Activated naive CD4-positive, alpha-beta T cell treated with anti-CD3 and anti-CD28 coated beads, Interleukin-2, amount 50 U/mL, for 72 hours (primary cell): ENCODE data around the gene MPPED1. TPM values are rescaled to one million over a fixed set of nuclear protein-coding genes. Genes with fewer than 3 reads are reported as not detected.
A peak's percentile ranks its signal among the peaks of the same experiment; 100 is the strongest.

Experiments used
- ATAC-seq, 2 donors: fragments of 150-1000 bp; cut with Tn5 transposase; 2 replicates each; pipeline ENCODE4 v1.10.0; 2021; ENCODE audit warnings: mild to moderate bottlenecking in 2 of 2, moderate library complexity in 2 of 2
- DNase-seq, 2 donors: peaks; one replicate each; pipeline ENCODE4 v3.0.0; 2021 to 2022; ENCODE audit warnings: low spot score in 2 of 2
- H3K27ac Mint-ChIP-seq, 2 donors: one replicate each; pipeline ENCODE4 v1.8.0; 2022; ENCODE audit warnings: mild to moderate bottlenecking in 2 of 2, mixed read lengths in 2 of 2
- H3K36me3 Mint-ChIP-seq, 2 donors: one replicate each; pipeline ENCODE4 v1.8.0; 2022; ENCODE audit warnings: mixed read lengths in 2 of 2
- H3K9me3 Mint-ChIP-seq, 2 donors: one replicate each; pipeline ENCODE4 v1.8.0; 2022; ENCODE audit warnings: mixed read lengths in 2 of 2
- total RNA-seq, 2 donors: library from RNA; stranded (reverse); gene quantifications; one replicate each; pipeline ENCODE4 v1.2.3, GENCODE V29; 2022

Gene MPPED1
- total RNA-seq, 2 donors from 2014 or later: not detected

DNA sequence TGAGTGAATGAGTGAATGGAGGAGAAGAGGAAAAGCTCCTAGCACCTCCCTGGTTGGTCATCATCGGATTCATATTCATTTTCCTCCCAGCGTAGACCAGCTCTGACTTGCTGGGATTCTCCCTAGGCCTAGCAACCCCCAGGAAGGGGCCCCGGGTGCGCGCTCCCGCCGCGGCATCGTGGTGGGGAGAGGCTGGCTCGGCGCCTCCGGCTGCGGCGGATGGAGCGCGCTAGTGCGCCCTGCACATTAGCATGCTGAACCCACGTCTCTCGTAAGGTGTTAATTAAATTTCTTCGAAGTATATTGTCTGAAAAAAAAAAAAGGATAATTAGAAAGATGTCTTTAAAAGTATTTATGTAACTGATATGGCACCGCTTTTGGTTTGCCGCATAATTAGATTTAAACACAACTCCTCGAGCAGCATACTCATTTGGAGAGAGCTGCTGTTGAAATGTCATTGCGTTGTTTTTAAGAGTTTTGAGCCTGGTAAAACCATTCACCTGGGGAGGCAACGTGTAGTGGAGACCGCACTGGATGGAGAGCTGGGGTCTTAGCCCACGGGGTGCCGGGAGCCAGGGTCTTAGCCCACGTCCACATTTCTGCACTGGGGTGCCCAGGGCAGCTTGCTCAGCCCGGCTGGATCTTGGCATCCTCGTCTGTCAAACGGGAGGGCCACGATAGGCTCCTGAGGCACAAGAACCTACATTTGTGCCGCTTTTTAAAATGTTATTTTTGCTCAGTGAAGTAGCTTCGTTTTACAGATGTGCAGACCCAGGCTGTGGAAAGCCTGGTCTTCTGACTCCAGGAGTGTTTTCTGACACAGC, 21.8 kb downstream of the MPPED1 start:
- no peak for DNase-seq
- Mint-ChIP-seq H3K36me3 (no peaks in the 10 kb centered on the region), H3K9me3 (no peaks in the 10 kb centered on the region), H3K27ac (no peak overlapping the region)
- no peak for ATAC-seq

DNA sequence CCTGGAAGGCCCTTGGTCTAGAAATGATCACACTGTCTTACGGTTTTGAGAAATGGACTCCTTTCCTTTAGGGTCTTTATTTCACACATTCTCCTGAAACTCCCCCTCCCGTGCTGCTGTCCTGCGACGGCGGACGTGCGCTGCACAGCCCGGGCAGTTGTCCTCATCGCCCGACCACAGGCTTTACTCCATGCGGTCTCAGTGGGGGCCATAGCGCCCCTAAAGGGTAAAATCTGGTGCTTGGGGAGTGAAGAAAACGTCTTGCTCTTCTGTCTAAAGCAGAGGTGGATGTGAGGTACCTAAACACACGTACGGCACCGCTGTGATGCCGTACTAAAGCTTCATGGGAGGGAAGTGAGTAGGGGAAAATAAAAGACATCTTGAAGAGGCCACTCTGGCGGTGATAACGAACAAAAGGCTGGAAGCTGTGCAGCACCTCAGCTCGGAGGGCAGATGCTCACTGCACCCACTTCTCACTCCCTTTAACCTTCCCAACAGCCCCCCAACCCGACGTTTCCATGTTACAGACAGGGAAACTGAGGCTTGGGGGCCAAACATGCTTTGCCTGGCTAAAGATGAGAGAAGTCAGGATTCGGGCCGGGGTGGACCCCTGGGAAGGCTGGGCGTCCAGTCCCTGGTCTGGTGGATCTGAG, 22.6 kb downstream of the MPPED1 start:
- no peaks in the 10 kb centered on the region for H3K36me3 Mint-ChIP-seq
- DNase-seq (no peak), ATAC-seq (no peak)
- H3K27ac Mint-ChIP-seq: no peak overlapping the region
- H3K9me3 Mint-ChIP-seq: no peaks in the 10 kb centered on the region

DNA sequence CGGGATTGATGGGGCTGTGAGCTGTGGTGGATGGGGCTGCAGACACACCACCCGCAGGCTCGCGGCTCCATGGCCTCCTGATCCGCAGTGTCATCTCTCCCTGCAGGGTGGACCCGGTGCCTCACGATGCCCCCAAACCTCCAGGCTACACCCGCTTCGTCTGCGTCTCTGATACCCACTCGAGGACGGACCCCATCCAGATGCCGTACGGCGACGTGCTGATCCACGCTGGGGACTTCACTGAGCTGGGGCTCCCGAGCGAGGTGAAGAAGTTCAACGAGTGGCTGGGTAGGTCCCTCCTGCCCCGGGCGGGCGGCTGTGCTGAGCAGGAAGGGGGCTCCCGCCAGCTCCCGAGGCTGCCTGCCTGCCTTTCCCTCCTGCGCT, 23.1 kb downstream of the MPPED1 start:
- no peaks in the 10 kb centered on the region for H3K9me3 Mint-ChIP-seq
- no peak overlapping the region for H3K27ac Mint-ChIP-seq
- DNase-seq (no peak), ATAC-seq (no peak)
- no peaks in the 10 kb centered on the region for H3K36me3 Mint-ChIP-seq

DNA sequence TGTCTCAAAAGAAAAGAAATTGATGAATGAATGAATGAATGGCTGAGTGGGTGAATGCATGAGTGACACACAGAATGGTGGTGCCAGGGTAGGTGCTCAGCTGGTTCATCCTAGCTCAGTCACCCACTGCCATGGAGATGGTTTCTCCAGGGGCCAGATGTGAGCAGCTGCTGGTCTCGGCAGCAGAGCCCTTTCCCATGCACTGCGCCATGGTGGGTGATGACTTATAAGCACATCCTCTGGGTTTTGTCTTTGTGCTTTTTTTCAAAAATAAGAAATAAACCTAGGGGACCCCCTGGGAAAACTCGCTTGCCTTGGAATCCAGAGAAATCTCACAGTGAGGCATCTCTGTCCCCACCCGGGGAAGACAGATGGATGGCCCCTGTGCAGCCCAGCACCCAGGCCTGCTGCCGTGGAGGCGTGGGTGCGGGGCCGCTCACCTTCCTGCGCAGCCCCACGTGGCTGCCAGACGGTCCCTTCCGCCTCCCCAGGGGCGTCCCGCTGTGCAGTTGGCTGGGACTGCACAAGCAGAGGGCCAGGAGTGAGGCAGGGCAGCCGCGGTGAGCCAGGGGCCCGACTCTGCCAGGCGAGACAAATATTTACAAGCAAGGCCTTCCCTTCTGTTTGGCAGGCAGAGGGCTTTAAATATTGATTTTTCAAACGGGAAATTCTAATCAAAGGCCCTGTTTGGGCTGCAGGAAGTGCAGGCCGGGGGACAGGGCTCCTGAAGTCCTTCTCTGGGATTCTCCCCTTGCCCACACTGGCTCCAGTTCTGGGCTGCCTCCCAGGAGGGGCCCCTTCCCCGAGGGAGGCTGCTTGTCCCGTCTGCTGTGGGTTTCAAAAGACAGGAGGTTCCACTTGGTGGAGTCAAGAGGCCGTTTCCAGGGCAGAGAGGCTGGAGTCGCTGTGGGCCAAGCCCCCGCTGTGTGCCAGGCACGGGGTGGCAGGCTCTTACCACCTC, 24.3 kb downstream of the MPPED1 start:
- ATAC-seq: no peak
- no peaks in the 10 kb centered on the region for H3K9me3 Mint-ChIP-seq
- no peak overlapping the region for H3K27ac Mint-ChIP-seq
- no peaks in the 10 kb centered on the region for H3K36me3 Mint-ChIP-seq
- no peak for DNase-seq

DNA sequence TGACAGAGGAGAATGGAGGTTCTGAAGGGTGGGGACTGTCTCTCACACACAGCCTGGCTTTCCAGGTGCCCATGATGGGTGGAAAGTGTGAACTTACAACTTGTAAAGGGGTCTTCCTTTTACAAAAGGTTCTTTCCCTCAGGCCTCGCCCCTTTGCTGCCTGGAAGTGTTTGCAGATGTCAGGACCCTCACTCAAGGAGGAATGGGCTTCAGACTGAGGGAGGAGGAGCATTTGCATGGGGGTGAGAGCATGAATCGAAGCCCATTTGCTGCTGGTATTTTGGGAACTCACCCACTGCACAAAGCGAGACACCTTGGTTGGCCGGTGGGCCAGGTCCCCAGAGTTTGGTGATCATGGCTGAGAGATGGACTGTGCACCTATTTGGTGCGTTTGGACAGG, 25.1 kb downstream of the MPPED1 start:
- H3K36me3 Mint-ChIP-seq: no peaks in the 10 kb centered on the region
- H3K27ac Mint-ChIP-seq: no peak overlapping the region
- ATAC-seq: no peak
- no peaks in the 10 kb centered on the region for H3K9me3 Mint-ChIP-seq
- no peak for DNase-seq

DNA sequence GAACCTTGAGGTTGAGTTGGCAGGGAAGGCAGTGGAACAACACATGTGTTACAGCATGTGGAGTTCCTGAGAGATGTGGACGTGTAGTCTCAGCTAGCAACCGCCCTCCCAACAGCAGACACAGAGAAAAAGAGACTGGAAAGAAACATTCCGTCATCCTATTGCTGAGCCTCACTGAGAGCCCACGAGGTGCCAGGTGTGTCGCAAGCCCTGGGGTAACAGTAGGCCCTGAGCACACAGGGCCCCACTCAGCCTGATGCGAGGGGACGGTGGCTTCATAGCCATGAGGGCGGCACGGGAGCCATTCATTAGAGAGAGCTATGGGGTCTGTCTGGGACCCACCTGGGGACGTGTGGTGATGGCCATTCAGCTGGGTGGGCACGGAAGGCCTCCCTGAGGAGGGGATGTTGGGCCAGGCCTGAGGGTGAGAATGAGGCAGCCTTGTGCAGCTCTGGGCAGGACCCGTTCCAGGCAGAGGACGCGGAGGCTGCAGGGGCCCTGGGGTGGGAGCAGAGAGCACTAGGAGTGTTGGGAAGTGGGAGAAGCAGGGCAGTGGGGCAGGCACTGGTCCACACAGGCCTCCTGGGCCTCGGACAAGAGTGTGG, 26.2 kb downstream of the MPPED1 start:
- DNase-seq (peak in 1 of 2 donors; percentile 50), ATAC-seq (no peak)
- no peaks in the 10 kb centered on the region for H3K36me3 Mint-ChIP-seq
- H3K27ac Mint-ChIP-seq: no peak overlapping the region
- H3K9me3 Mint-ChIP-seq: no peaks in the 10 kb centered on the region

DNA sequence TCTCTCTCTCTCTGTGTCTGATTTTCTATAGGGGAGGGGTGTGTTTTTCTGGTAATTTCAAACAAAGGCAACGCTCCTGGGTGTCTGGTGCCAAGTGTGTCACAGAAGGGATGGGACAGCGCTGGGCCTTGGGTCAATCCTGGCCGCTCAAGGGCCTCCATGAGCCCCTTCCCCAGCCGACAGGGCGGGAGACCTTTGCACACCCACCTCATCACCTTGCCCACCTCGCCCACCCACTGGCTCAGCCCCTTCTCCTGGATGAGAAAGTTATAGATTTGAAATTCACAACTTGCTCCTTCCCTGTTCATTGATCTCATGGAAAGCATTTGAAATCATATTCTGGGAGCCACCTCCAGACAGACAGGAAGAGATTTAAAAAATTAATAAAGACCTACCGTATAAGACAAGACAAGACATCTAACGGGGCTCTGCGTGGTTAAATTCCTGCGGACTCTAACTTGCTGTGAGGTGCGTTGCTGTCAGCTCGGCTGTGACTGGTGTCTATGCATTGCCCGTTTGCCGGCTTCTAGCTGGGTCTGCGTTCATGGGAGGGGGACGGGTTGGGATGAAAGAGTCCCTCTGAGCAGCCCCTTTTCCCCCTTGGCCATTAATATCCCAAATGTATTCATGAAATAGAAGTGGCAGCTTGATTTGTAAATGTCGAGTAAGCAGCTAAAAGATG, 27.0 kb downstream of the MPPED1 start:
- ATAC-seq (no peak), DNase-seq (peak in 1 of 2 donors; percentile 6)
- no peaks in the 10 kb centered on the region for H3K36me3 Mint-ChIP-seq
- no peak overlapping the region for H3K27ac Mint-ChIP-seq
- H3K9me3 Mint-ChIP-seq: no peaks in the 10 kb centered on the region

DNA sequence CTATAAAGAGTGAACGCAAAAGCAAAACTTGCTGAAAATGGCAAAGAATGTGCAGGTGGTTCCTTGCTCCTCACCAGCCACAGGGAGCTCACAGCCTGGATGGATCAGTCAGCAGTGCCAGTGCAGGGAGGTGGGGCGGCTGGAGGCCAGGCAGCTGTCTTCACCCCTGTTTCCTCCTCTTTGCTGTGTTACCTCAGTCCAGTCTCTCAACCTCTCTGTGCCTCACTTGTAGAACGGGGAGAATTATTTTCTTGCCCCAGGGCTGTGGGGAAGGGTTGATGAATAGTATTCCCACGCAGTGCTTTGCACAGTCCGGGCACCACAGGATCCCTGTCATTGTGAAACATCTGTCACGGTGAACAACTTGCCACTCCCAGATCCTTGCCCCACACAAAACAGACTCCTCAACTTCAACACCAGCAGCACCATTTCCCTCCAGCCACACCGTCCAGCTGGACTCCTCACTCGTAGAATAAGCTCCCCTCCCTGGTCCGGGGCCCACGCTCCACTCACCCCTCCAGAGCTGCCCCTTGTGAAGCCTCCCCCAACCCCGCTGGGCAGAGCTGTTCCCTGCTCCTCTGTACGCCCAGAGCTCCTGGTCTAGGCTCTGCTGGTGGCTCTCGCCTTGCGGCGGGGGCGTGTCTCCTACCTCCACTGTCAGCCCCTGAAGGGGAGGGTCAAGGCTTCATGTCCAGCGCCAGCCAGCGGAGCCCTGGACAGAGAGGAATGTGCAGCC, 27.7 kb downstream of the MPPED1 start:
- no peaks in the 10 kb centered on the region for H3K36me3 Mint-ChIP-seq
- H3K27ac Mint-ChIP-seq: no peak overlapping the region
- ATAC-seq (no peak), DNase-seq (peak in 1 of 2 donors; percentile 40)
- H3K9me3 Mint-ChIP-seq: no peaks in the 10 kb centered on the region

DNA sequence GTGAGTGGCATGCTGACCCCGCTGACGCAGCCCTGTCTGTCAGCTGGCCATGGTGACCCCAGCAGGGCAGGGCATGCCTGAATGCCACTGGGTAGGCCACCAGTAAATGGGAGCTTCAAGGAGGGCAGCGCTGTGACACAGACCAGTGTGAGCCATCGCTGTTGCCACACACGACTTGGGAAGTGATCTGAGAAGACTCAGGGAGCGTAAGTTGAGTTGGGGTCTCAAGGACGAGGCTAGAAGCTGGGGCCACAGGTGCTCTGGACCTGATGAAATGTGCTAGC, 28.2 kb downstream of the MPPED1 start:
- Mint-ChIP-seq H3K27ac (no peak overlapping the region), H3K9me3 (no peaks in the 10 kb centered on the region), H3K36me3 (no peaks in the 10 kb centered on the region)
- DNase-seq (no peak), ATAC-seq (no peak)

DNA sequence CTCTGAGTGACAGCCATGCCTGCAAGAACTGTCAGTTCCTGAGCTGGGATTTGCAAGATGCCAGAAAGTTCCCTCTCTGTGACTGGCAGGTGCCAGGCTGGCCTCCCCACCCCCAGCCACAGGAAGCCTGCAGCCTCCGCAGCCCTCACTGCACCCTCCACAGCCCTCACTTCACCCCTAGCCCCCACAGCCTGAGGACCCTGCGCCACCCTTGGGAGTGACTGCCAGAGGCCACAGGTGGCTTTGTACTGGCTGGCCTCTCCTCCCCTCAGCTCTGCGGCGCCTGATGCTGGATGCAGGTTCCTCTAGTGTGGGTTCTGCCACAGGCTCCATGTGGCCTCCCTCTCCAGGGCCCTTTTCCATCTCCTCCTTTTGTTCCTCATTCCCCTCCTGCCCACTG, 28.7 kb downstream of the MPPED1 start:
- no peak overlapping the region for H3K27ac Mint-ChIP-seq
- no peaks in the 10 kb centered on the region for H3K36me3 Mint-ChIP-seq
- DNase-seq (peak in 1 of 2 donors; percentile 33), ATAC-seq (no peak)
- H3K9me3 Mint-ChIP-seq: no peaks in the 10 kb centered on the region

DNA sequence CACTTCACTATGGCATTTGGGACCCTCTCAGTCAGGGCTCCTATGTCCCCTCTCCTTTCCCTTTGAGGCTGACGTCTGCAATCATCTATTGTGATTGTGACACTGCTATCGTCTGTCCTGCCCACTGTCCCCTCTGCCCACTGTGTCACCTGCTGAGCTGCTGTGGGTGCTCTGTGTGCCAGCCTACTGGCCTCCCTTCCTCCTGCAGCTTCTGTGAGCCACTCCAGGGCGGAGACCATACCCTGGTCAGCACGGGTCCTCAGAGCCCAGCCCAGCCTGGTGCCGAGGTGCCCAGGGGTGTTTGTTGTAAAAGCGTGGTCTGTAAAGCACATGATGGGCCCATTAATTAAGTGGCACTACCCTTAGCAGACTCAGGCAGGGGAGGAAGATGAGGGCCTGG, 29.4 kb downstream of the MPPED1 start:
- DNase-seq (peak in 1 of 2 donors; percentile 35), ATAC-seq (no peak)
- Mint-ChIP-seq H3K9me3 (no peaks in the 10 kb centered on the region), H3K36me3 (no peaks in the 10 kb centered on the region), H3K27ac (no peak overlapping the region)

DNA sequence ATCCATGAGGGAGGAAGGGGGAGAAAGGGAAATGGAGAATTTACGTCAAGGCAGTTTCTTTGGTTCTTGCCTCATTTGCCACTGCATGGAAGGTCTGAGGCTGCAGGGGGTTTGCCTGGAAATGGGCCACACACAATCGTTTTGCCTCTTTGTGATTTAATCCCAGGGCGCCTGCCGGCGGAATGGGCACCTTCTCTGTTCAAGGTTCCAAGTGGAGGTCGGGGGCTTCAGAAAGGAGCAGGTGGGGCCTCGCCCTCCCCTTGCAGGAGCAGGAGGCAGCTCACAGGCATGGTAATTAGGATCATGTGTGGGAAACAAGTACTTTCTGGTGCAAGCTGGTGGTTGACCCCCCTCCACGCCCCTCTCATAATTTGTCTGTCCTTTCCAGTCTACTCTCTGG, 29.9 kb downstream of the MPPED1 start:
- peak in 1 of 2 donors; percentile 9 for DNase-seq

DNA sequence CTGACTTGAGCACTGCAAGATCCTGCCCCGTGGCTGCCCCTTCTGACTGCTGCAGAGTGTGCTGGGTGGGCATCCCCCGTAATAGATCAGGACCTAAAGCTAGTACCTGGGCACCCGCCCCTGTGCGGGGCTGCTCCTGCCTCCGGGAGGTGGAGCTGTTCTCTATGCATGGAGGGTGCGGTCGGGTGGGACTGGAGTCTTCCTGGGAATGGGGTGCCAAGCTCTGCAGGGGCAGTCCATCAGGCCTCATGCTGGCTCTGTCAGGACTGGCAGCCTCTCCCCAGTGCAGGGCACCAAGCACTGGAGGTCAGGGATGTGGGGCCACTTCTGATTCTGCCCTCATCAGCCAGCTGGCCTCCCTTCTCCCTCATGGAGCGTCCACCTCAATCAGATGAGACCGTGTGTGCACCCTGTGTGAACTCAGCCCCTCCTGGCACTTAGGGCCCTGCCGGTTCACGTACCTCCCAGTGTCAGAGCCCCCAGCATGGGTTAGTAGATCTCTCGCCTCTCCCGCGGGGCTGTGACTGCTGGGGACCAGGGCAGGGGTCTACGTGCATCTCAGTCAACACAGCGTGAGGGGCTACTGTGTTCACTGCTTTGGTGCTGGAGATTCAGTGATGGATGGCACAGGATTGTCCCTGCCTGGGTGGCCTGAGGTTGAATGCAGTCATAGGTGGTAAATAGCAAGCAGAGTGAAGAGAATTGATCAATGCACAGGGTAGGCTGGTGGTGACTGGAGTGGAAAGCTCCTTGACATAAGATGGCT, 30.8 kb downstream of the MPPED1 start:
- DNase-seq: peak in 1 of 2 donors; percentile 40
- Mint-ChIP-seq H3K9me3 (no peaks in the 10 kb centered on the region), H3K27ac (no peak overlapping the region), H3K36me3 (no peaks in the 10 kb centered on the region)
- ATAC-seq: no peak

More for the DNA sequence above, 29.9 kb downstream of the MPPED1 start:
- H3K27ac Mint-ChIP-seq: peak overlapping the region in 1 of 2 donors; percentile 70
- ATAC-seq: no peak
- H3K36me3 Mint-ChIP-seq: no peaks in the 10 kb centered on the region
- no peaks in the 10 kb centered on the region for H3K9me3 Mint-ChIP-seq

DNA sequence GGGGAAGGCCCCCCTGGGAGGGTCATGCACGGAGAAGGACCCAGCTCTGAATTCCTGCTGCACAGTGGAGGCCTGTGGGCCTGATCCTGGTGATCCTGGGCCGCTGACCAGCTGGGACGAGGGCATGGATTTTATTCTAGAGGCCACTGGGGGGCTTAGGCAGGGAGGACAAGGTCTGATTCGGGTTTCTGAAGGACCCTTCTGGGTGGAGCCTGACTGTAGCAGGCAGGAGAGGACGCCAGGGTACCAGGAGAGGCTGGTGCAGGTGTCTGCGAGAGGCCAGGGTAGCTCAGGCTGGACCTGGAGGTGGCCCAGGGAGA, 31.3 kb downstream of the MPPED1 start:
- Mint-ChIP-seq H3K36me3 (no peaks in the 10 kb centered on the region), H3K9me3 (no peaks in the 10 kb centered on the region), H3K27ac (no peak overlapping the region)
- DNase-seq (peak in 1 of 2 donors; percentile 14), ATAC-seq (no peak)

DNA sequence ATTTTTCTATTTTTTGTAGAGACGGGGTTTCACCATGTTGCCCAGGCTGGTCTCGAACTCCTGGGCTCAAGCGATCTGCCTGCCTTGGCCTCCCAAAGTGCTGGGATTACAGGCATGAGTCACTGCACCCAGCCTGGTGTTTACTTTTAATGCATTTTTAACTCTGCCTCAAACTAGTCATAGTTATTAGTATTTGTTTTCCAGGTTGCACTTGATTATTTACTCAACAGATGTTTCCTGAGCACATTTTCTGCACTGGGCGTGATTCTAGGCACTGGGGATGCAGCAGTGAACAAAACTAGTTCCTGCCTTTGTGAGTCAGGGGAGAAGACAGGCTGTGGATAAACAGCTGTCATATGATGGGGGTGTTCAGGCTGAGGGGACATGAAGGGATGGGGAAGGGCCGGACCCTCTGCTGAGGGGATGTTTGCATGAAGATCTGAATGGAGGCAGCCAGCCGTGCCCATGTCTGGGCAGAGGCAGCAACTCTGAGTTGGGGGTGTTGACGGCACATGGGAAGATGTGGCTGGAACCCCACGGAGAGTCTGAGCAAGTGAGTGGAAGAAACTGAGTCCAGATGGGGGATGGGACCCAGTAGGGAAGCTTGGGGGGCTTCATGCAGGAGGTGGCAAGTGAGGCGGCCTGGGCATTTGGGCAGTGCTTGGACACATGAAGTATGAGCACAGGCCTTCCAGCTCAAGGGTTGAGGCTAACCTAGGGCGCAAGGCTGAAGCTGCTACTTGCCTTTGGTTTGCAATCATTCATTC, 34.4 kb downstream of the MPPED1 start:
- DNase-seq (peak in 1 of 2 donors; percentile 6), ATAC-seq (no peak)
- Mint-ChIP-seq H3K36me3 (no peaks in the 10 kb centered on the region), H3K9me3 (no peaks in the 10 kb centered on the region), H3K27ac (no peak overlapping the region)
